Fibroblast of upper back skin (primary cell): ENCODE data around the gene CTU2.

Source experiments
- DNase-seq: peaks from one replicate; pipeline ENCODE4 v3.0.0-alpha.2; 2013

Gene CTU2

GRCh38 chr16:88697831-88698615 is 8.3 kb upstream of the CTU2 start:
- no peak for DNase-seq

- DNase-seq, result no peak
Observed at GRCh38 chr16:88698646-88699045, 7.7 kb upstream of the CTU2 start.

- DNase-seq, result no peak
Observed at GRCh38 chr16:88699180-88699579, 7.1 kb upstream of the CTU2 start.

GRCh38 chr16:88700322-88700635 is 6.0 kb upstream of the CTU2 start:
- no peak for DNase-seq

GRCh38 chr16:88700636-88701482 is 5.4 kb upstream of the CTU2 start:
- DNase-seq, result peak; percentile 71

GRCh38 chr16:88701581-88702370 is 4.5 kb upstream of the CTU2 start:
- DNase-seq, result no peak

GRCh38 chr16:88702371-88703210 is 3.7 kb upstream of the CTU2 start:
- no peak for DNase-seq

GRCh38 chr16:88703486-88704309 is 2.6 kb upstream of the CTU2 start:
- DNase-seq, result no peak

GRCh38 chr16:88705076-88705684 is 1.1 kb upstream of the CTU2 start:
- no peak for DNase-seq

- DNase-seq, result no peak
Observed at GRCh38 chr16:88705801-88706228, 488 bp upstream of the CTU2 start.

GRCh38 chr16:88706965-88707826 is 893 bp downstream of the CTU2 start:
- no peak for DNase-seq

GRCh38 chr16:88710556-88710955 is 4.3 kb downstream of the CTU2 start:
- DNase-seq, result no peak

GRCh38 chr16:88711750-88712340 is 5.5 kb downstream of the CTU2 start:
- no peak for DNase-seq

- DNase-seq, result no peak
Observed at GRCh38 chr16:88712362-88712979, 6.2 kb downstream of the CTU2 start.

GRCh38 chr16:88713054-88713453 is 6.8 kb downstream of the CTU2 start:
- DNase-seq, result no peak

GRCh38 chr16:88713568-88714419 is 7.5 kb downstream of the CTU2 start:
- no peak for DNase-seq

GRCh38 chr16:88714420-88715302 is 8.4 kb downstream of the CTU2 start:
- DNase-seq, result no peak
